GM19025 (cell line): ENCODE results near the gene MACROD1.

Experiments
- ATAC-seq: cut with Tn5 transposase; IDR thresholded peaks from one replicate; pipeline ENCODE4 v1.9.1; 2021; ENCODE audit warnings: mild to moderate bottlenecking, low read depth, moderate library complexity; ENCODE audit not compliant: unreplicated experiment

Gene MACROD1

GRCh38 chr11:64132191-64132771 is 33.6 kb downstream of the MACROD1 start:
- ATAC-seq = no peak

GRCh38 chr11:64131683-64132190 is 34.2 kb downstream of the MACROD1 start:
- ATAC-seq = no peak

GRCh38 chr11:64130618-64131017 is 35.3 kb downstream of the MACROD1 start:
- no peak for ATAC-seq

- ATAC-seq = no peak
Measured at GRCh38 chr11:64129403-64129802, 36.5 kb downstream of the MACROD1 start.

- no peak for ATAC-seq
Measured at GRCh38 chr11:64128255-64129006, 37.5 kb downstream of the MACROD1 start.

GRCh38 chr11:64127267-64128072 is 38.4 kb downstream of the MACROD1 start:
- no peak for ATAC-seq

GRCh38 chr11:64126796-64127195 is 39.1 kb downstream of the MACROD1 start:
- no peak for ATAC-seq

- no peak for ATAC-seq
Measured at GRCh38 chr11:64126371-64126770, 39.5 kb downstream of the MACROD1 start.

GRCh38 chr11:64125676-64126075 is 40.2 kb downstream of the MACROD1 start:
- no peak for ATAC-seq

GRCh38 chr11:64124147-64124546 is 41.8 kb downstream of the MACROD1 start:
- no peak for ATAC-seq

GRCh38 chr11:64123679-64124078 is 42.2 kb downstream of the MACROD1 start:
- ATAC-seq = no peak

GRCh38 chr11:64122411-64123410 is 43.2 kb downstream of the MACROD1 start:
- ATAC-seq = no peak

- no peak for ATAC-seq
Measured at GRCh38 chr11:64121663-64122410, 44.1 kb downstream of the MACROD1 start.

- ATAC-seq = no peak
Measured at GRCh38 chr11:64120951-64121569, 44.9 kb downstream of the MACROD1 start.

GRCh38 chr11:64119700-64120099 is 46.2 kb downstream of the MACROD1 start:
- ATAC-seq = no peak

GRCh38 chr11:64118876-64119665 is 46.8 kb downstream of the MACROD1 start:
- ATAC-seq = no peak

- ATAC-seq = no peak
Measured at GRCh38 chr11:64117763-64118459, 48.0 kb downstream of the MACROD1 start.
